SK-N-MC (cell line): ENCODE measurements around the gene SH3BGR.

Experiments
- DNase-seq: peaks from one replicate; pipeline ENCODE4 v3.0.0-alpha.2; 2011; ENCODE audit warnings: low read depth, low spot score
- H3K27ac ChIP-seq: fragments of 200-600 bp; sonication (generic); 2 replicates; pipeline ENCODE4 v1.5.1; 2016; ENCODE audit warnings: mixed run types
- H3K36me3 ChIP-seq: fragments of 200-600 bp; sonication (generic); 2 replicates; pipeline ENCODE4 v1.6.1; 2017; ENCODE audit warnings: antibody characterized with exemption, low read length, mixed read lengths; ENCODE audit not compliant: insufficient read depth
- H3K4me3 ChIP-seq: fragments of 200-600 bp; sonication (generic); 2 replicates; pipeline ENCODE4 v1.5.1; 2016
- H3K9ac ChIP-seq: fragments of 200-600 bp; sonication (generic); 2 replicates; pipeline ENCODE4 v1.8.0; 2017; ENCODE audit warnings: mixed run types, mixed read lengths; ENCODE audit not compliant: insufficient read length
- H3K9me3 ChIP-seq: fragments of 200-600 bp; sonication (generic); 2 replicates; pipeline ENCODE4 v1.6.1; 2017; ENCODE audit warnings: low read depth, mild to moderate bottlenecking, antibody characterized with exemption, low read length, moderate library complexity, mixed read lengths
- EZH2 ChIP-seq: fragments of 200-600 bp; sonication (generic); IDR thresholded peaks from one replicate; pipeline ENCODE4 v1.6.1; 2017; ENCODE audit warnings: antibody characterized with exemption
- FOXP2 ChIP-seq: optimal IDR thresholded peaks from 2 replicates; pipeline ENCODE3; 2011; ENCODE audit warnings: mild to moderate bottlenecking, moderate library complexity; ENCODE audit not compliant: insufficient read depth; ENCODE audit errors: extremely low read length, control extremely low read depth
- POLR2AphosphoS5 ChIP-seq: IDR thresholded peaks from 2 replicates; pipeline ENCODE4 v1.6.1; 2012; ENCODE audit warnings: mild to moderate bottlenecking, low read depth, low read length, borderline replicate concordance

Gene SH3BGR

GRCh38 chr21:39471598-39471997, 19.8 kb downstream of the SH3BGR start:
- Histone ChIP-seq H3K4me3 (no peak overlapping the region), H3K9ac (no peak overlapping the region), H3K9me3 (no peaks in the 10 kb centered on the region), H3K27ac (no peak overlapping the region), H3K36me3 (no peaks in the 10 kb centered on the region)
- no peak for DNase-seq
- TF ChIP-seq EZH2 (no peak), FOXP2 (no peak), POLR2AphosphoS5 (no peak)

DNA sequence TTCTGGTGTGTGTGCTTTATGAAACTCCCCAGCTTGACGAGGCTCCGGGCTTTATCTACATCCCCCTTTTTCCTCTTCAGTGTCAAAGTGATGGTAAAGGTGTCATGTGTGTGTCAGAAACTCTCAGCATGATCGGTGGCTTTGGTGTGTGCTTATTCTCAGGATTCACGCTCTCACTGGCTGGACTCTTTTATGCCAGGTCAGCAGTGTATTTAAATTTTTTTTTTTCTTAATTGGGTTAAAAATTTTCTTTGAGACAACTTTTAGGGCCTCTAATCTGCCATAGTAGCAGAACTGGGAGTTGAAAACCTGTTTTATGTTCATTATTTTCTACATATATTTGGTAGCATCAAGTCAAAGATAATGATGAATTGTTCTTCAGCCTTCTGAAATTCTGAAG, 21.0 kb downstream of the SH3BGR start:
- Histone ChIP-seq H3K9me3 (no peaks in the 10 kb centered on the region), H3K4me3 (no peak overlapping the region), H3K9ac (no peak overlapping the region), H3K27ac (no peak overlapping the region), H3K36me3 (no peaks in the 10 kb centered on the region)
- TF ChIP-seq FOXP2 (no peak), EZH2 (no peak), POLR2AphosphoS5 (no peak)
- no peak for DNase-seq

DNA sequence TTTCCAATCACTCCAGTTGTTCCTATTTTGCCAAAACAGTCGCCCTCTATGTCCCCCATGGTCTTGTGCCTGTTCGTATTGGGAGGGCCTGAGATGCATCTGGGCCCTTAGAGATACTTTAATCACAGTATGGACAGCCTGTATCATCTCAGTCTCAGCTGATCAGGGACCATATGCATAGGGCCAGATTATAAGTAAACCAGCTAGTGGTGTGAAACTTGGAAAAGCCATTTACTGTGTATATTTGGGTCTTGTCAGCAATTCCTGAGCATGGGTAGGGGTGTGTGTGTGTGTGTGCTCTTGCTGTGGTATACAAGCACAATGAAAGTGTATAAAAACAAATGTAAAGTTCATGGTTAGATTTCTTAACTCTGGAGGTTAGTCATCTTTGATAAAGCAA, 22.8 kb downstream of the SH3BGR start:
- Histone ChIP-seq H3K9ac (no peak overlapping the region), H3K36me3 (no peaks in the 10 kb centered on the region), H3K27ac (no peak overlapping the region), H3K9me3 (no peaks in the 10 kb centered on the region), H3K4me3 (no peak overlapping the region)
- TF ChIP-seq POLR2AphosphoS5, result no peak
- no peak for TF ChIP-seq FOXP2
- no peak for TF ChIP-seq EZH2
- DNase-seq, result no peak

GRCh38 chr21:39479164-39479813, 27.5 kb downstream of the SH3BGR start:
- TF ChIP-seq POLR2AphosphoS5 (no peak), EZH2 (no peak)
- DNase-seq, result no peak
- H3K27ac ChIP-seq, result no peak overlapping the region
- no peaks in the 10 kb centered on the region for H3K9me3 ChIP-seq
- no peaks in the 10 kb centered on the region for H3K36me3 ChIP-seq
- no peak overlapping the region for H3K9ac ChIP-seq
- H3K4me3 ChIP-seq, result no peak overlapping the region

- TF ChIP-seq FOXP2 (no peak), POLR2AphosphoS5 (no peak), EZH2 (no peak)
- no peak for DNase-seq
- Histone ChIP-seq H3K9ac (no peak overlapping the region), H3K36me3 (no peaks in the 10 kb centered on the region), H3K4me3 (no peak overlapping the region), H3K9me3 (no peaks in the 10 kb centered on the region), H3K27ac (no peak overlapping the region)
Measured at GRCh38 chr21:39479814-39480182, 28.0 kb downstream of the SH3BGR start.

DNA sequence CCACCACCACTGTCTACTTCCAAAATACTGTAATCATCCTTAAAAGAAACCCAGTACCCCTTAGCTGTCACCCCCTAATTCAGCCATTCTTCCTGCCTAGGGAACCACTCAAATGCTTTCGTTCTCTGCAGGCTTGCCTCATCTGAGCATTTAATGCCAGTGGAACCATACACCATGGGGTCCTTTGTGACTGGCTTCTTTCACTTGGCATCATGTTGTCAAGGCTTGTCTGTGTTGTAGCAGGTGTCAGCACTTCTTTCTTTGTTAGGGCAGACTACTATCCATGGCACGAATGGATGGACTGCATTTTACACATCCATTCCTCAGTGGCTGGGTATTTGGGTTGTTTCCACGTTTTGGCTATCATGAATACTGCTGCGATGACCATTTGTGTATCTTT, 28.5 kb downstream of the SH3BGR start:
- no peak for DNase-seq
- no peak for TF ChIP-seq POLR2AphosphoS5
- no peak for TF ChIP-seq EZH2
- TF ChIP-seq FOXP2, result no peak
- no peak overlapping the region for H3K9ac ChIP-seq
- no peak overlapping the region for H3K4me3 ChIP-seq
- no peak overlapping the region for H3K27ac ChIP-seq
- H3K9me3 ChIP-seq, result no peaks in the 10 kb centered on the region
- H3K36me3 ChIP-seq, result no peaks in the 10 kb centered on the region

GRCh38 chr21:39481886-39482285, 30.1 kb downstream of the SH3BGR start:
- H3K36me3 ChIP-seq, result no peaks in the 10 kb centered on the region
- no peak overlapping the region for H3K27ac ChIP-seq
- no peak for DNase-seq
- H3K9me3 ChIP-seq, result no peaks in the 10 kb centered on the region
- TF ChIP-seq FOXP2 (no peak), POLR2AphosphoS5 (no peak), EZH2 (no peak)
- H3K4me3 ChIP-seq, result no peak overlapping the region
- no peak overlapping the region for H3K9ac ChIP-seq

DNA sequence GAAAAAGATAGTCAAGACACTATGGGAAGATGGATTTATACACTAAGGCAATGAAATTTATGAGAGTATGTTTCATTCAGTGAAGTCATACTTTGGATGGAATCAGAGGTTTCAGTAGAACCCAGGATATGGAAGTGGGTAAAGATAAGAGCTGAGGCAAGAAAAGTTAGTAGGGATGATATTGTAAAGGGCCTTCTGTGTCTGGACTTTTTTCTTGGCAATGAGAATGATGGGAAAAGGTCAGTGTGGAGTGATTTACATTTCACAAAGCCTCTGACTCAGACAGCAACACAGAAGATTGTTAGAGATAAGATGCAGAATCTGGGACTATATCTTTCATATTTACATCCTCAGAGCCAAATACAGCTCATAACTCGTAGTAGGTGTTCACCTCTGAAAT, 32.1 kb downstream of the SH3BGR start:
- DNase-seq, result no peak
- no peak overlapping the region for H3K27ac ChIP-seq
- H3K36me3 ChIP-seq, result no peaks in the 10 kb centered on the region
- no peak overlapping the region for H3K9ac ChIP-seq
- H3K9me3 ChIP-seq, result no peaks in the 10 kb centered on the region
- no peak for TF ChIP-seq EZH2
- TF ChIP-seq FOXP2, result no peak
- TF ChIP-seq POLR2AphosphoS5, result no peak
- no peak overlapping the region for H3K4me3 ChIP-seq

DNA sequence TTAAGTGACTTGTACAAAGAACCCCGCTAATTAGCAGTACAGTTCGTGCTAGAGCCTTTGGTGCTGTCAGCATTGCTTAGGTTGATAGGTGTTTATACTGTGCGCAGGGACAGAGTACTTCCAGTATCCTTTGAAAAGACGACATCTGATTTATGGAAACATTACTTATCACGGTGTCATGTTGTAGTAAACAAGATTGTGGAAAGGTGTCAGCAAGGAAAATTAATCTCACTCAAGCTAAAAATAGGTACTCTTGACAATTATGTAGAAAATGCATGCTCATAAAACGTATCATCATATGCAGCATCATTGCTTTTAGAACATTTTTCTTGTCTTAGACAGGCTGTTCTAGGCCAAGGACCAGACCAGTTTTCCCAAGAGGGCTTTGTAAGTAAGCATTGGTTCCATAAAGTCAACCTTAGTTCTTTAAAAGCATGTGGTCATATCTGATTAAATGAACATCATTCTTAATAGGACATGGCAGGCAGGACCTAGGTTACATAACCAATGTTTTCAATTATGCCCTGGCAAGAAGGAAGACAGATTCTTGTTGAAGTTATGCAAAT, 33.0 kb downstream of the SH3BGR start:
- Histone ChIP-seq H3K9ac (no peak overlapping the region), H3K27ac (no peak overlapping the region), H3K9me3 (no peaks in the 10 kb centered on the region), H3K4me3 (no peak overlapping the region), H3K36me3 (no peaks in the 10 kb centered on the region)
- DNase-seq, result no peak
- TF ChIP-seq POLR2AphosphoS5 (no peak), EZH2 (no peak), FOXP2 (no peak)
